GM18511 (cell line): ENCODE data around the gene BTNL9.
"Not testable (repeated sequence)": the region's sequence is repeated elsewhere in the genome, so short reads cannot be mapped to it uniquely, and the experiment has no call there.

Source experiments
- ATAC-seq: cut with Tn5 transposase; IDR thresholded peaks from one replicate; pipeline ENCODE4 v1.9.1; 2021; ENCODE audit warnings: mild to moderate bottlenecking, moderate library complexity; ENCODE audit not compliant: unreplicated experiment

The BTNL9 gene

DNA sequence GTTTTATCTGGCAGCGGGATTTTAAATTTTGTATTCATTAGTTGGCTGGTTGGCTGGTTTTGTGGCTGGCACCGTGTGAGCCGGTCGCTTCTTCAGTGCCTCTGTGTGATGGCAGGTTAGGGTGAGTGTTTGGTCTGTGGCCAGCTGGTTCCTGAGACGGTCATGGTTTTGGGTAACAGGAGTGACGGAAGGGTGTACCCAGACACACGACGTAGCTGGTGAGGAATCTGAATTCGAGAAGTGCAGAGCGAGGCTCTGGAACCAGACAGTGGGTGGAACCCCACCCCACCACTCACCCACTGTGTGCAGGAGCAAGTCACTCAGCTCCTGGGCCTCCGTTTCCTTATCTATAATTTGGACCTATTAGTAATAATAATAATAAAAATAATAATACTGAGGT lies 2.7 kb downstream of the BTNL9 start:
- no peak for ATAC-seq

DNA sequence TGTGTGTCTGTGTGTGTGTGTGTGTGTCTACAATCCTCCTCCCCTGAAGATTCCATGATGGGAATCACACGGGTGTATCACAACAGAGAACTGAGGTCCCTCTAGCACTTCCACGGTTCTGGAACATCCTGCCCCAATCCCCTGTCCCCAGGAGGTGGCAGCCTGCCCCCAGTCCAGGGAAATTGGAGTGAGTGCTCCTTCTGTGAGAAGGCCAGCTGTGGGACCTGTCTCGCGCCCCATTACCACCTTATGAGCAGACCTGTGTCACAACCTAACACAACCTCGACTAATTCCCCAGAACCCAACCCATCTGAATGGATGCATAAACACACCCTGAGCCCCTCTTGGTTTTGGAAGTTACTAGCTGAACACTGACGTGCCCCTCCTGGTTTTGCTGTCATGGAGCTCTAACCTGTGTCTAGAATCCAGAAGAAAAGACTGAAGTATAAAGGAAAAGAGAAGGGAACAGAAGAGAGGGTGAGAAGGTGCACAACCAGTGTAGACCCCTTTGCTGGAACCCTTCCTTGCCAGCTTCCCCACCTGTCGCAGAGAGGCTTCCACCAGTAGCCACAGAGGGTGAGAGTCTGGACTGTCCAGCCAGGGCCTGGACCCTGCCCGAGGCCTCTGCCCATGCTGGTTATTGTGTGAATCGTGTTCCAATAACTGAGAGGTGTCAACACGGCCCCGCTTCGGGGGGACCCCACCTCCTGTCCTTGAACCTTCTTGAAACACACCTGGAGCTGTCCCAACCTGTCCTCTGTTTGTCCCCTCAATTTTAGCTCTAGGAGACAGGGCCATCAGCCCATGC lies 3.4 kb downstream of the BTNL9 start:
- no peak for ATAC-seq

DNA sequence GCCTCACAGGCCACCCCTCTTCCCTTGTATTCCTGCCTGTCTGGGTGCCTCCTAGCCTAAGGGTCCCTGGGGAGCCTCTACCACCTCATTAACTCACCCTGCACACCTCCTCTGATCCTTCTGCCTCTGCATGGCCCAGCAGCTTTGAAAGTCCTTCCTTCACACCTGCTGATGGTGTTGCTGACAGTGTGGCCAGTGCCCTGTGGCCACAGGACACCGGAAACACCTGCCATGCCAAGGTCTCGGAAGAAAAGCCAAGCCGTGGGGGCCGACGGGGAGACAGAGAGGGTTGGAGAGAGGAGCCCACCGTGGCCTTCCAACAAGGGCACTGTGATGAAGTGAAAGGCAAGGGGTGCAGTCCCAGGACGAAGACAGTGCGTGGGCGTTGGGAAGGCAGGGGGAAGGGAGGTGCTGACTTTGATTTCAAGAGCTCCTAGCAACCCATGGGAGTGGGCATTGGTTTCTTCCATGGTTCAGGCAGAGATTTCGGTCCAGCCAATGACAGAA lies 4.1 kb downstream of the BTNL9 start:
- ATAC-seq = no peak

DNA sequence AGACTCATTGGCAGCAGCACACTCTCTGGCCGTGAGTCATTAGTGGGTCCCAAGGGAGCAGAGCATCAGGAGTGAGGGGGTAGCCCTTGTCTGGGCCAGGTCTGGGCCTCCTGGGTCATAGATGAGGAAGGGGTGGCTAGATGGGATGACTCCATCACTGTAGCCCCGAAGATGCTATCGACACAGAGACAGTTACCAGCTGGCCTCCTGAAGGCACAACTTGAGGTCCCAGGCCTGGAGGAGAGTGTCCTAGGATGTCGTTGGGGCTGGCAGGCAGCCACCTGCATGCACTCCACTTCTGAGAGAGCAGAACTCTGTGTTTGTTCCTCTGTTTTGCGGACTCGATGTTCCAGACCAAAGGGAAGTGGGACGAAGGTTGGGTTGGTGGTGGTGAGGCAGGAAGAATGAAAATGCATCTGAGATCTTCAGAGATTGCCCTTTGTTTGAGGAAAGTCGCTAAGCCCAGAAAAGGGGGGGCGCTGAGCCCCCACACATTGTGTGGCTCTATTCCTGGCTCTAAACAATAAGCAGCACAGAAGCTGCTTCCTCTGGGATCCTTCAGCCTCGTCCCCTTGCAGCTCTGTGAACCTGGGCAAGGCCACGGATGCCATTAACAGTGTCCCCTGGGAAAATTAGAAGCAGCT lies 4.7 kb downstream of the BTNL9 start:
- ATAC-seq = no peak

DNA sequence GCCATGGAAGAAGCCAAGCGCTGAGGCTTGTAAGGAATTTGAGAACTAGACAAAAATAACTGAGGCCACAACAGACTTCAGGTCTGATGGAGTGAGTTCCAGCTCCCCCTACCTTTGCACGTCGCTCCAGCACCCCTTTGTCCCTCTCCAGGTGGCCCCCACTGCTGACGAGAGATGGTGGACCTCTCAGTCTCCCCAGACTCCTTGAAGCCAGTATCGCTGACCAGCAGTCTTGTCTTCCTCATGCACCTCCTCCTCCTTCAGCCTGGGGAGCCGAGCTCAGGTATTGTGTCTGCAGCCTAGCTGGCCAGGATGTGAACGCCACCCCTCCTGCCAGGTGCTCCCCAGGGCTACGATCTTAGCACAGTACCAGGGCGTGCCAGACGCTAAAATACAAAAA lies 5.2 kb downstream of the BTNL9 start:
- ATAC-seq = no peak

DNA sequence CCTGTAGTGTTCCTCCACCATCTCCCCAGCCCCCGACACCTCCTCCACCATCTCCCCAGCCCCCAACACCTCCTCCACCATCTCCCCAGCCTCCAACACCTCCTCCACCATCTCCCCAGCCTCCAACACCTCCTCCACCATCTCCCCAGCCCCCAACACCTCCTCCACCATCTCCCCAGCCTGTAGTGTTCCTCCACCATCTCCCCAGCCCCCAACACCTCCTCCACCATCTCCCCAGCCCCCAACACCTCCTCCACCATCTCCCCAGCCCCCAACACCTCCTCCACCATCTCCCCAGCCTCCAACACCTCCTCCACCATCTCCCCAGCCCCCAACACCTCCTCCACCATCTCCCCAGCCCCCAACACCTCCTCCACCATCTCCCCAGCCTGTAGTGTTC lies 5.8 kb downstream of the BTNL9 start:
- ATAC-seq = not testable (repeated sequence)

DNA sequence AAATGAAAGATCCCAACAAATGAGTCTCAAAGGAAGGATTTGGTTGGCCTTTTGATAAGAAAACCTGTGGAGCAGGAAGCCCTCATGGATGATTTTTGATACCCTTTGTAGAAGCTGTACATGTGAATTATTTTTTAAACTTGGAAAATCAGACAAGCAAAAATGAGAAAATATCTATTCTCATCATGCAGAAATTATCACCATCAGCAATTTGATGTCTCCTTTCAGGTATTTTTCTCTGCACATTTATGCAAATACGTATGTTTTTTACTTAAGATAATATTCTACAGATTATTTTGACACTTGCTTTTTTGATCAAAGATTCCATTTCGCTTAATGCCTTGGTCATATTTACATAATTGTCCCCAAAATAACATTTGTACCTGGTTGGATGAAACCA lies 7.2 kb downstream of the BTNL9 start:
- no peak for ATAC-seq

DNA sequence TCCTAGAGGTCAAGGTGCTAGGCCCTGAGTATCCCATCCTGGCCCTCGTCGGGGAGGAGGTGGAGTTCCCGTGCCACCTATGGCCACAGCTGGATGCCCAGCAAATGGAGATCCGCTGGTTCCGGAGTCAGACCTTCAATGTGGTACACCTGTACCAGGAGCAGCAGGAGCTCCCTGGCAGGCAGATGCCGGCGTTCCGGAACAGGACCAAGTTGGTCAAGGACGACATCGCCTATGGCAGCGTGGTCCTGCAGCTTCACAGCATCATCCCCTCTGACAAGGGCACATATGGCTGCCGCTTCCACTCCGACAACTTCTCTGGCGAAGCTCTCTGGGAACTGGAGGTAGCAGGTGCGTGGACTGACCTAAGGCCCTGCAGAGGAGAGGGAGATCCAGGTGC lies 7.9 kb downstream of the BTNL9 start:
- no peak for ATAC-seq

DNA sequence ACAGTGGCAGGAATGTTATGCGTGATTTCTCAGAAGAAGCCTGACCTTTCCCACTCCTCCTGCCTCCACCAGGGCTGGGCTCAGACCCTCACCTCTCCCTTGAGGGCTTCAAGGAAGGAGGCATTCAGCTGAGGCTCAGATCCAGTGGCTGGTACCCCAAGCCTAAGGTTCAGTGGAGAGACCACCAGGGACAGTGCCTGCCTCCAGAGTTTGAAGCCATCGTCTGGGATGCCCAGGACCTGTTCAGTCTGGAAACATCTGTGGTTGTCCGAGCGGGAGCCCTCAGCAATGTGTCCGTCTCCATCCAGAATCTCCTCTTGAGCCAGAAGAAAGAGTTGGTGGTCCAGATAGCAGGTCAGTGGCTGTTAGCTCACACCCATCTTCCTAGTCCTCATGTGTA lies 9.9 kb downstream of the BTNL9 start:
- ATAC-seq = no peak

DNA sequence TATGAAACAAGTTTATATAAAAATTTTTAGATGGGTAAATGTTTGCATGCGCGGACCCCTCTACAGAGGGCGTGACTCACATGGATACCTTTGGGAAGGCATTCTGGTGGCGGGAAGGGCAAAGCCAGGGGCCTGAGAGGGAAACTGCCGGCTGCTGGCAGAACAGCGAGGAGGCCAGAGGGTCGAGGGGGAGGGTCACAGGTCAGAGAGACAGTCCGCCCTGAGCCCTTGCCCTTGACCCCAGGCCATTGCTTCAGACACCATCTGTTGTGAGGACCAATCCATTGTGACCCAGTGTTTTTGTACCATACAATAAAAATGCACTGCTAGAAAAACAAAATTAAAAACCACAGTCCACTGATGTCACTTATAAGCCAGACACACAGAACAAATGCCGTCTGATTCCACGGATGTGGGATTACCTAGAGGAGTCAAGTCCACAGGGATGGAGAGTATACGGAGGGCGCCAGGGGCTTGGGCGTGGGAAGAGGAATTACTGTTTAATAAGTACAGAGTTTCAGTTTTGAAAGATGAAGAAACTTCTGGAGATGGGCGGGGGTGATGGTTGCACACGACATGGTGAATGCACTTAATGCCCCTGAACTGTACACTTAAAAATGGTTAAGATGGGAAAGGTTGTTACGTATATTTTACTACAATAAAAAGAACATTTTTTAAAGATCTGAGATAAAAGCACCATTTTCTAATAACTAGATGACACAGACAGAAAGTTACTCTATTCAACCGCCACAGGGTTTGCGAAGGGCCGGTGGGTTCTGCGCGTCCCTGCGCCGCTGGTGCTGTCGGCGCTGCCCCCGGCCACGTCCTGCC lies 12.0 kb downstream of the BTNL9 start:
- no peak for ATAC-seq

DNA sequence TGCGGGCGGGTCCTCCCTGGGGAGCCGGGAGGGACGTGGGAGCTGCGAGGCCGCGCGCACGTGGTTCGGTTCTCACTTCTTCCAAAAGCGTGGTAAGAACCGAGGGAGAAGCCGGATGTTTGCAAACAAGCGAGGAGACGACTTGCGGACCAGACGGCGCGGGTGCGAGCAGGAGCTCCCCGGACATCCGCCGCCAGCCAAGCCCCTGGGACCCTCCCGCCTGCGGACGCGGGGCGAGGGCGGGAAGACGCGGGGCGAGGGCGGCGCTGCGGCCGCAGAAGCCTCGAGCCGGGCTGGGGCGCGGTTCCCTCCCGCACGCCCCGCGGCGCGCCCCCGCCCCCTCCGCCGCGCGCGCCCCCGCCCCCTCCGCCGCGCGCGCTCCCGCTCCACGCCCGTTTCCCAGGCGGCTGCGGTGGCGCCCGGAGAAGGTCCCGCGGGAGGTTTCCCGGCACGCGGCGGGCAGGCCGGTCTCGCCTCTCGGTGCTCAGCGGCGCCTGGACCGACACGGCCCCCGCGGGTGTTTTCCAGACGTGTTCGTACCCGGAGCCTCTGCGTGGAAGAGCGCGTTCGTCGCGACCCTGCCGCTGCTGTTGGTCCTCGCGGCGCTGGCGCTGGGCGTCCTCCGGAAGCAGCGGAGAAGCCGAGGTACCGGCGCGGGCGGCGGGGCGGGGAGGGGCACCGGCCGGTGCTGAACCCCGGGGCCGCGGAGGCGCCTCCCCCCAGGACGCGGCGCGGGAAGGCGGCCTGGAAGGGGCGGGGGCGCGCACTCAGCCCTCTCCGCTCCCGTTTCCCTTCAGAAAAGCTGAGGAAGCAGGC lies 12.8 kb downstream of the BTNL9 start:
- no peak for ATAC-seq

DNA sequence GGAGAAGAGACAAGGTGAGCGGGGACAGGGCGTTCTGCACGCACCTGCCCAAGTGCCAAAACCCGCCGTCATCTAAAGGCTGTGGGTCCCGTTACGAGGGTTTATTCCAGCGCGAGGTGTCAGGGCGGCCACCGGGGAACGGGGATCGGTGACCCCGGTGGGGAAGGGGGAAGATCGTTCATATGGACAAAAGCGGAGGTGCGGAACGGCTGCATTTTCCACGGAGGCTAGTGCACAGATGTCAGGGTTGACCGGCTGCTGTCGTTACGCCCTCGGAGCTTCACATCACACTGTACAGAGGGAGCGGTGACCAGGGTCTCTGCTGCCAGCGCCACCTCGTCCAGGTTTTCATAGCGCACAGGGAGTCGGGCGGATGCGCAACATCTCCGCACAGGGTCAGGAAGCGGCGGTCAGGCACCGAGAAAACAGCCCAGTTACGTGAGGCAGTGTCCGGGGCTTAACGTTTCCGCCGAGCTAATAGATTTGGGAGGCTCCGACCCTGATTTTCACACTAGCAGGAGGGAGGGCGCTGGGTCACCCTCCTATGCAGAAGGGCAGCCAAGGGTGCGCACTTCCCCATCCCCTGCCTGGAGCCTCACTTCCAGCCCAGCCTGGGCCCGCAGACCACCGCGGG lies 13.5 kb downstream of the BTNL9 start:
- no peak for ATAC-seq

DNA sequence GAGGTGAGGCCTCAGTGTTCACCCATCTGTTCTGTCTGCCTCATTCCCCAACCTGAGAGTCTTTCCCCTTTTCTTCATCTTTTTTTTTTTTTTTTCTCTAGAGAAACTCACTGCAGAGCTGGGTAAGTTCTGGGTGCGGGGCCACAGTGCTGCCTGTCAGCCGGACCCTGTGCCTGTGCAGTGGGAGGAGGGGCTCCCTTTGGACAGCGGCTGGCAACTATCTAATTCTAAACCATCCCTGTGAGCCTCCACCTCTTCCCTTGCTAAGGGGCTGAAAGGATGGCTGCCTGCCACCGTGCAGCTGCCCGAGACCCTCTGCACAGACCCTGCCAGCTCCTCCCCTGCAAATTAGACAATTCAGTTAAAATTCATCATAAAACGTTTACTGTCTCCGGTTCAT lies 14.1 kb downstream of the BTNL9 start:
- no peak for ATAC-seq

DNA sequence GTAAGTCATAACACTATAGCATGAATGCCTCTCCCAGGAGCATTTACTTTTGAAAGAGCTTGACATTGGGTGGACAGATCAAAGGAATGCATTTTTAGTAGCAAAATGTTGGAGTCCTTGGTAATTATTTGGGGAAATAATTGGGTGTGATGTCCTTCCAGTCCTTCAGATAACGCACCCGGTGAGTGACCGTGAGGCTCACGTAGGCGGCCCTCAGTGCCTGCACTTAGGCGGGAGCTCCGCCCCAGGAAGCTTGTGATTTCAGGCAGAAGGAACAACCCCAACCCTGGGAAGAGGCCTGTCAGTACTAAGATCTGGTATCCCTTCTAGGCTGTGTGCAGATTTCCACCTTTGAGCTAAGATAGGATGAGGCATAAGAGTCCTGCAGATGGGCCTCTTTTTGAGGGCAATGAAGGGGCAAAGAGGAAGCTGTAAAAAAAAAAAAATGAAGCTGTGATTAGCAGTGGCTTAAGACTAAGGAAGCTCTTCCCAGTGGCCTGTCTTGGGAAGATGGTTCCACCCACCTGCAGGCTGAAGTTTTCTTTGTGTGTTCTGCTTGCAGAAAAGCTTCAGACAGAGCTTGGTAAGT lies 14.9 kb downstream of the BTNL9 start:
- ATAC-seq = no peak

DNA sequence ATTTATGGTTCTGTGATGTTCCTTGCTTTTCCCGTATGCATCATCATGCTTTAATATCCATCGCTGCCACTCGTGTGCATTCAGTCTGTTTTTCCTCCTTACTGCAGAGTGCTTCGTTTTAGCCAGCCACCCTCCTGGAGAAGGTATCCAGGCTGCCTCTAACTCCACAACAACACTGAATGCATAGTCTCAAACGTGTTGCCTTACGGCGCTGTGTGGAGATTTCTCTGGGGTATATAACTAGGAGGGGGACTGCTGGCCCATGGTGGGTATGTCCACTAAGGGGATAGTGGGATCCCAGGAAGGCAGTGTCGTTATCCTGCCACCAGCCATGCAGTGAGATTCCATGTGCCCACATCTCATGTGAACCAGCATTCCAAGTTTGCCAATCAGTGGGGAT lies 16.4 kb downstream of the BTNL9 start:
- no peak for ATAC-seq

DNA sequence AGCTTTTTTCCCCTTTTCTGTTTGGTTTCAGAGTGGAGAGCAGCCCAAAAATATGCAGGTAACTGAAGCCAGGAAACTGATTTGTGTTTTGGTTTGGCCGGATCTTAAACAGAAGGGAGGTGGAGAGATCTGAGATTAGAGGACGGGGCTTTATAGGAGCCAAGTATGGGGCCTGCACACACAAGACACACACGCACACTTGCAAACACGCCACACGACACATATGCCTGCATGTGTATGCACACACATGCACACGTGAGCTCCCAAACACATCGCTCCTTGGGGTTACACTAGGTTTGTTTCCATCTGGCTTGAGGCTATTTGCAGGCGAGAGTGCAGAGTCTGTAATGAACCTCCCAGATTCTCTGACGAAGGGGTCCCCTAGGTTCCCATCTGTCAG lies 18.3 kb downstream of the BTNL9 start:
- ATAC-seq = no peak

DNA sequence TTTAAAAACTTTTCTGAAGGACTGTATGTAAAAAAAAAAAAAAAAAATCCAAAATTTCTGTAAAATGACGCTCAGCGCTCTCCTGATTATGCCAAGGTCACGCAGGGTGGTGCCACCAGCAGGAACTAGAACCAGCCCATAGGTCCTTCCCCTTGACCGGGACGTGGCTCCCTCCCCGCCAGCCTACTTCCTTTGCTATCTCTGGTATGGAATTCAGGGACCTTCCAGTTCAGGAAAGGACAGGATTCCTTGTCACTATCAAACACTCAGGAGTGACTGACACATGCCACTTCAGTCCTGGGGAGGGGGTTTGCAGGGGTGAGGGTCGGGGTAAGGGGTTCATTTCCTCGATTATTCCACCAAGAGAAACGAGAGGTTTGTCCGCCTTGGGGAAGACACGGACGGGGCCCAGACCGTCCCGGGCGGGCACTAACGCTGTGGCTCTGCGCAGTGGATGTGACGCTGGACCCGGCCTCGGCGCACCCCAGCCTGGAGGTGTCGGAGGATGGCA lies 18.8 kb downstream of the BTNL9 start:
- ATAC-seq = no peak

DNA sequence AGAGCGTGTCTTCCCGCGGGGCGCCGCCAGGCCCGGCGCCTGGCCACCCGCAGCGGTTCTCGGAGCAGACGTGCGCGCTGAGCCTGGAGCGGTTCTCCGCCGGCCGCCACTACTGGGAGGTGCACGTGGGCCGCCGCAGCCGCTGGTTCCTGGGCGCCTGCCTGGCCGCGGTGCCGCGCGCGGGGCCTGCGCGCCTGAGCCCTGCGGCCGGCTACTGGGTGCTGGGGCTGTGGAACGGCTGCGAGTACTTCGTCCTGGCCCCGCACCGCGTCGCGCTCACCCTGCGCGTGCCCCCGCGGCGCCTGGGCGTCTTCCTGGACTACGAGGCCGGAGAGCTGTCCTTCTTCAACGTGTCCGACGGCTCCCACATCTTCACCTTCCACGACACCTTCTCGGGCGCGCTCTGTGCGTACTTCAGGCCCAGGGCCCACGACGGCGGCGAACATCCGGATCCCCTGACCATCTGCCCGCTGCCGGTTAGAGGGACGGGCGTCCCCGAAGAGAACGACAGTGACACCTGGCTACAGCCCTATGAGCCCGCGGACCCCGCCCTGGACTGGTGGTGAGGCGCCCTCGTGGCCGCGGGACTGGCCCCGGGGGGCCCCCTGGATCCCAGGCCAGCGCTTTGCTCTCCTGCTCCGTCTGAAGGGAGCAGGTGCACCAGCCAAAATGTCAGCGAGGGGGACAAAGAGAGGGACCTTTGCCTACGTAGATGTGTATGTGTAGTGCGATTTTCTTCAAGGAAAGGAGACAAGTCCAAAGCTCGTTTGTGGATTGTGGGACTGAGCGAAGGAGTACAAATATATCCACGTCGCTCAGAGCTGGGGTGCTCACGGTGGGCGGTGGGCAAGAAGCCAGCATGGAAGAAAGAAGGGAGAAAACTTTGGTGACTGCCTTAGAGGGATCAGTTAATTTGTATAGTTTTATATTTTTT lies 19.5 kb downstream of the BTNL9 start:
- ATAC-seq = no peak

DNA sequence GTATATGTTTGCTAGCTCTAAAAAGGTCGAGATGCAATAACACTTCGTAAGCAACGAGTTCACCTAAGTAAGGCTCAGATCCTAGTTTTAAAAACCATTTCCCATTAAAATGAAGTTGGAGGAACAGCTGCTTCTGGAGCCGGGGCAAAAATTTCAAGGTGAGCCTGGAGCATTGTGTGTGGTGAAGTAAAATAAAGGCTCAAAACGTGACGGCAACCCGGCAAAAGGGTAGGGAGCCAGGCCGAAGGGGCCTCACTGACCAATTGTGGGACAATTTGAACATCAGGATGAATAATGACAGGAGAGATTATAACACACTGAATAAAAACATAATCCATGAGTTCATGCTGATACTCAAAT lies 20.1 kb downstream of the BTNL9 start:
- no peak for ATAC-seq
